Uterus (tissue), 2 donors: ENCODE measurements around the gene BCKDK.
A peak's percentile ranks its signal among the peaks of the same experiment; 100 is the strongest.

ENCODE experiments used
- POLR2A ChIP-seq, 2 donors: fragments of 450-650 bp; IDR thresholded peaks; one replicate each; pipeline ENCODE4 v1.6.1; 2016; ENCODE audit warnings: antibody characterized with exemption in 2 of 2, mild to moderate bottlenecking in 1 of 2, moderate library complexity in 1 of 2
- TF ChIP-seq, protein P1 (sequence below), 4 experiments: fragments of 200-600 bp in 2 of 4; fragments of 450-650 bp in 2 of 4; sonication (generic) in 2 of 4; IDR thresholded peaks; one replicate each; pipeline ENCODE4 v1.5.1; 2016 to 2019; ENCODE audit warnings: antibody characterized with exemption in 4 of 4, mild to moderate bottlenecking in 2 of 4, moderate library complexity in 1 of 4

DNA sequence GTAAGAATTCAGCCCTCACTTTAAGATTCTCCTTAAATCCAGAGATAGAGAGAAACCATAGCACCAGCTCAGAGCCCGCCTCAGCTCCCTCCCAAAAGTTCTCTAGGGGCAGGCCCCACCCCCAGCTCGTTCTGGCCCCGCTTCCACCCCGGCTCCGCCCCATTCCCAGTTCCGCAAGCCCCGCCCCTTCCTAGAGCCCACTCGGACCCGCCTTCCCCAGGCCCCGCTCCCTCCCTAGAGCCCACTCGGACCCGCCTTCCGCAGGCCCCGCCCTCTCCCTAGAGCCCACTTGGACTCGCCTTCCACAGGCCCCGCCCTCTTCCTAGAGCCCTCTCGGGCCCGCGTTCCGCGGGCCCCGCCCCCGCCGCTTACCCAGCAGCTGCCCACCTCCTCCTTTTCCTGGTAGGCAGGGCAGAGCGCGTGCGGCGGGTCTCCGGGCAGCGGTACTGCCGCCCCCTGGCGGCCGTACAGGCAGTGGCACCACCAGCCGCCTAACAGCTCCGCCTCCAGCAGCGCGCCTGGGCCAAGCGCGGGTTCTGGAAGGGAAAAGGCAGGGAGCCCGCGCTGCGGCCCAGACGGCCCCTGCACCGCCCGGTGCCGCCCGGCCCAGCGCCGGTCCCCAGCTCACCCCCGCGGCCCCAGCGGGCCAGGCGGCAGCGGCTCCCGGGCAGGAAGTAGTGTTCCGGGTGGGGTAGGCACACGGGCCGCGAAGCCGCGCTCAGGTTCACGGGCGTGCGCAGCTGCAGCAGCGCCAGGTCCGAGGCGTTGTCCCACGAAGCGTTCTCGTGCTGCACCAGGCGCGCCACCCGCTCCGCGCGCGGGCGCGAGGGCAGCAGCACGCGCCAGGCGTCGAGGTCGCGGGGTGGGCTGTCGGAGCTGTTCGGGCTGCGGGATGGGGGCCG, 34.2 kb downstream of the BCKDK start:
- TF ChIP-seq, protein P1, sequence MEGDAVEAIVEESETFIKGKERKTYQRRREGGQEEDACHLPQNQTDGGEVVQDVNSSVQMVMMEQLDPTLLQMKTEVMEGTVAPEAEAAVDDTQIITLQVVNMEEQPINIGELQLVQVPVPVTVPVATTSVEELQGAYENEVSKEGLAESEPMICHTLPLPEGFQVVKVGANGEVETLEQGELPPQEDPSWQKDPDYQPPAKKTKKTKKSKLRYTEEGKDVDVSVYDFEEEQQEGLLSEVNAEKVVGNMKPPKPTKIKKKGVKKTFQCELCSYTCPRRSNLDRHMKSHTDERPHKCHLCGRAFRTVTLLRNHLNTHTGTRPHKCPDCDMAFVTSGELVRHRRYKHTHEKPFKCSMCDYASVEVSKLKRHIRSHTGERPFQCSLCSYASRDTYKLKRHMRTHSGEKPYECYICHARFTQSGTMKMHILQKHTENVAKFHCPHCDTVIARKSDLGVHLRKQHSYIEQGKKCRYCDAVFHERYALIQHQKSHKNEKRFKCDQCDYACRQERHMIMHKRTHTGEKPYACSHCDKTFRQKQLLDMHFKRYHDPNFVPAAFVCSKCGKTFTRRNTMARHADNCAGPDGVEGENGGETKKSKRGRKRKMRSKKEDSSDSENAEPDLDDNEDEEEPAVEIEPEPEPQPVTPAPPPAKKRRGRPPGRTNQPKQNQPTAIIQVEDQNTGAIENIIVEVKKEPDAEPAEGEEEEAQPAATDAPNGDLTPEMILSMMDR (IDR thresholded peaks at IDR 0.05), result peak; percentile 94 to 99 (median 97)
- TF ChIP-seq POLR2A (IDR thresholded peaks at IDR 0.05), result peak in 1 of 2 donors; percentile 56
